NOMO-1 (cell line): ENCODE results near the gene VCAN.
"Not testable (repeated sequence)": the region's sequence is repeated elsewhere in the genome, so short reads cannot be mapped to it uniquely, and the experiment has no call there.

Experiments used
- DNase-seq, 2 experiments: peaks; one replicate each; lab custom pipeline; 2025; ENCODE audit not compliant: unreplicated experiment in 2 of 2; lab: John Stamatoyannopoulos, UW

Gene VCAN

DNA sequence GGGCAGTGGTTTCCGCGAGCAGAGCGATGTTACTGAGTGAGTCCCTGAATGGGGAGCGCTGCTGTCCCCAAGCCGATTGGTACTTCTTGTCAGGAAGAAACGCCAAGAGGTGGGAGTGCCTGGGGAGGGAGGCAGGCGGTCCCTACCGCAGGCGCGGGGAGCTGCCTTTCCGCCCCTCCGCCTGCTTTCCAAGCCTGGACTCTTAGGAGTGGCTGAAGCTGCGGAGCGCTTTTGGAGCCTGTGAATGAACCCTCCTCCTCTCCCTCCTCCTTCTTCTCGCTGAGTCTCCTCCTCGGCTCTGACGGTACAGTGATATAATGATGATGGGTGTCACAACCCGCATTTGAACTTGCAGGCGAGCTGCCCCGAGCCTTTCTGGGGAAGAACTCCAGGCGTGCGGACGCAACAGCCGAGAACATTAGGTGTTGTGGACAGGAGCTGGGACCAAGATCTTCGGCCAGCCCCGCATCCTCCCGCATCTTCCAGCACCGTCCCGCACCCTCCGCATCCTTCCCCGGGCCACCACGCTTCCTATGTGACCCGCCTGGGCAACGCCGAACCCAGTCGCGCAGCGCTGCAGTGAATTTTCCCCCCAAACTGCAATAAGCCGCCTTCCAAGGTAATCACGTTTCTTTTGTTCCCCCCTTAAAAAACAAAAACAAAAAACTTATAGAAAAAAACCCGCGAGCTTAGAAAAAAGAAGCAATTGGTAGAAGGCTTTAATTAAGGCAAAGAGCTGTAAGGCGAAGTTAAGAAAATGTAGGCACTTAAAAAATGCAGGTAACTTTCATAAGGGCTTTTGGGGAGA, at the start of gene VCAN:
Gene VCAN (plus strand): TSS at position 340 of the 808 bp plus-strand sequence. CDS start 11,775 bp downstream, outside the sequence.
- peak; percentile 53 to 78 for DNase-seq

- DNase-seq, result no peak
These were observed 49.3 kb upstream of the VCAN start for GRCh38 chr5:83422284-83422683.

- no peak for DNase-seq
These were observed 44.7 kb upstream of the VCAN start for GRCh38 chr5:83426855-83427254.

DNA sequence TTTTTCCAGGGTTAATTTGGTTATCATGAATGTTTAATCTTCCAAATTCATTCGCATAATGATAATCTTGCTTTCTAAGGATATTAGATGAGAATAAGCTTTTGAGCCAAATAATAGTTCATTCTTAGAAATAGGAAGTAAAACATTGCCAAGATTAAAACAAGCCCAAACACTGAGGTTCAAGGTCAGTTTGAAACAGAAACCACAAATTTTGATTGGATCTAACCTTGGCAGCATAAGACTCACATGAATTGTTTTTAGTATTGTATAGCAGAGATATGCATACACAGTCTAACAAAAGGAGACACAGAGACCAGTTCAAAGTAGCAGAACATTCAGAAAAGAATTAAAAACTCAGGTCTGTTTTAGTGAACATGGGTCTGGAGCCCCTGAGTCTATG, 43.4 kb upstream of the VCAN start:
- DNase-seq, result no peak

GRCh38 chr5:83428890-83429289, 42.7 kb upstream of the VCAN start:
- DNase-seq, result no peak

DNA sequence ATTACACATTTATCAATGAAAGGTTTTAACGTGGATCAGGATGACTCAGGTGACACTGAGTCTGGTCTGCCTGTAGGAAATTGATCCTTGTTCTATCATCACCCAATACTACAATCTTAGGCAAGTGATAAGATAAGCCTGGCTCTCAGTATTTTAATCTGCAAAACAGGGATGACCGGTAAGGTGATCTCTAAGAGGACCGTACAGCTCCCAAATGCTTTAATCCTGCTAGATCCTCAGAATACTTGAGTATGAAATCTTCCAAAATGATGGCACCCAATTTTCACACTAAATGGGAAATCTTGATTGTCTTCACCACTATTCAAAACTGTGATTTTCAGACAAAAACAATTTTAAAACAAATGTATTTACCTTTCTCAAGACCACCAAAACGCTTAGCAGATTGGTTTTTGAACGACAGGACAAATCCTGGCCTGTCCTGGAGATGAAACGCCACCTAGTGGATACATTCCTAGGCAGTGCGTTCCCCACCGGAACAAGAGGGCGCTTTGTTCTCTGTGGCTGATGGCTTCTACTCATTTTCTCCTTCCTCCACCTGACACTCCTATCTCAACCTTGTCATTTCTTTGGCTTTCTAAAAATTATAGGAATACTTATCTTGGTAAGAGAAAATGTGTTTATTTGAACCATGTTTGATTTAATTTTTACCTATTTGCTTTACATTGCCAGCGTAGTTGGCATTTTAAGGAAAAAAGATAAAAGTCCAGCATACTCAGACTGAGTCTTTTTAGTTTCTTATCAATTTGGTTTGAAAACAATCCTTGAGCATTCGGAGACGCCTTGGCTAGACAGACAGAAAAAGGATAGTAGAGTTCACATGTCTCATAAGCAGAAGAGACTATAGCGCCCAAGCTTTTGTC, 41.2 kb upstream of the VCAN start:
- peak; percentile 20 to 40 for DNase-seq

GRCh38 chr5:83433891-83434290, 37.7 kb upstream of the VCAN start:
- no peak for DNase-seq

GRCh38 chr5:83434946-83435345, 36.6 kb upstream of the VCAN start:
- no peak for DNase-seq

DNA sequence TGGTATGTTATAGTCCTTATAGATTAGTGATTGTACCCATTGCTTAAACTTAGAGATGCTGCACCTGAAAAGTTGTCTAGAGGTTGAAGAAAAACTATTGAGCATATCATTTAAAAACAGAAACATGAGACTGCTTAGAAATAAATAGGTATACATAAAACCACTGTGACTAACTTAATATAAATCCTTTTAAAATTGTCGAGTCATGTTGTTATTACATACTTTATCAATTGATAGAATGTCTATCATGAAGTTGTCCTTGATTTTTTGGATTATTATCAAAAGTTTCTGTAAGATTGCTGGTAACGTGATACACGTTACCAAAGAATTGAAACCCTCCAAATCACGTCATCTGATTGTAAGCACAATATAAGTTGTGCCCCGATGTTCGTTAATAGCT, 35.3 kb upstream of the VCAN start:
- no peak for DNase-seq

DNA sequence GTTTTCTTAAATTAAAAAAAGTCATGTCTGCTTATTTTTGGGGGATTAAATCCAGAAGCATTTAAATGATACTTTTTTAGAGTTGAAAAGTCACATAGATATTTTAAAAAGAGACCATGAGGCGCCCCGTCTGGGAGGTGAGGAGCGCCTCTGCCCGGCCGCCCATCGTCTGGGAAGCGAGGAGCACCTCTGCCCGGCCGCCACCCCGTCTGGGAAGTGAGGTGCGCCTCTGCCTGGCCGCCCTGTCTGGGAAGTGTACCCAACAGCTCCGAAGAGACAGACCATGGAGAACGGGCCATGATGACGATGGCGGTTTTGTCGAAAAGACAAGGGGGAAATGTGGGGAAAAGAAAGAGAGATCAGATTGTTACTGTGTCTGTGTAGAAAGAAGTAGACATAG, 33.8 kb upstream of the VCAN start:
- DNase-seq, result not testable (repeated sequence)

- DNase-seq, result no peak
These were observed 30.7 kb upstream of the VCAN start for GRCh38 chr5:83440826-83441225.

DNA sequence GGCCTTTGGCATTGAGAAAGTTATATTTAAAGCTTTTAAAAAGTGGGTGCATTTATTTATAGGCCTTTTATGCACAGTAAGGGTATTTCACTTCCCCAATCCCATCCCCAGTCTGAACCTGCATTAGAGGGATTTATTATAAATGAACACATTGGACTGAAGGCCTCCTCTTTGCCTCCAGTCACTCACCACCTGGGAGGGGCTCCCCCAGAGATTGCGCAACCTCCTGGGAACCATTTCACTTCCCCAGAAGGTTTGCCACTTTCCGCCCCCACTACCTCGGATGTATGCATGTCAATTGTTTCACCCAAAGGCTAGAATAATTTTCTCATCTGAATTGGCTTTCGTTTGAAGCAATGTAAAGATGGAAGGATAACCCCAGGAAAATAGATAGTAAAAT, 29.8 kb upstream of the VCAN start:
- DNase-seq, result peak; percentile 61 to 67

GRCh38 chr5:83443534-83443933, 28.0 kb upstream of the VCAN start:
- DNase-seq, result no peak

- no peak for DNase-seq
These were observed 27.1 kb upstream of the VCAN start for GRCh38 chr5:83444445-83444844.

DNA sequence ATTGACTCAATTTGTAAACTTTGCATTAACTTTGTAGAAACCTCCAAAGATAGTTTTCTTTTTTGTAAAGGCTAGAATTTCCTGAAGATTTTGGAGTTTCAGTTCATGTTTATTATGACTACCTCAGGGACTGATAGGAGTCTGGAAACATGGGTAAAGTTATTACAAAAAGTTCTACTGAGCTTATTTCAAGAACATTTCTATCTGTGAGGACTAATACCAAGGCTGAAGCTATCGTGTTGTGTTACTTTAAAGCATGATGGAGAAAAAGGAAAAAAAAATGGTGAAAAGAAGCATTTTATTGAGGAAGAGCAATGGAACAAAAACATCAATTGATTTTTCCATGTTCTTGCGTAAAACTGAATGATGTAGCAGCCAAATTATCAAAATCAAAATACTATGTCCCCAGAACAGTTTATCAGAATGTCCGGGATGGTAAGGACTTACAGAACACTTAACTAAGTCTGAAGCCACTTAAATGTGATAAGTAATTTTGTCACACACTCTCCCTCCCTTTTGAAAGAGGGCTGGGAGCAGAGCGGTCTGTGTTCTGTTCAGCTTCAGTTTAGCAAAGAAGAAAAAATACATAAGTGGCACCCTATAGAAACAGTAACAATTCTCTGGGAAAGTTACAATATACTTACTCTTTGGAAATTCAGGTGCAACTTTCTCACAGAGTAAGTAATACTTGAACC, 25.1 kb upstream of the VCAN start:
- no peak for DNase-seq

GRCh38 chr5:83447533-83447932, 24.0 kb upstream of the VCAN start:
- no peak for DNase-seq

DNA sequence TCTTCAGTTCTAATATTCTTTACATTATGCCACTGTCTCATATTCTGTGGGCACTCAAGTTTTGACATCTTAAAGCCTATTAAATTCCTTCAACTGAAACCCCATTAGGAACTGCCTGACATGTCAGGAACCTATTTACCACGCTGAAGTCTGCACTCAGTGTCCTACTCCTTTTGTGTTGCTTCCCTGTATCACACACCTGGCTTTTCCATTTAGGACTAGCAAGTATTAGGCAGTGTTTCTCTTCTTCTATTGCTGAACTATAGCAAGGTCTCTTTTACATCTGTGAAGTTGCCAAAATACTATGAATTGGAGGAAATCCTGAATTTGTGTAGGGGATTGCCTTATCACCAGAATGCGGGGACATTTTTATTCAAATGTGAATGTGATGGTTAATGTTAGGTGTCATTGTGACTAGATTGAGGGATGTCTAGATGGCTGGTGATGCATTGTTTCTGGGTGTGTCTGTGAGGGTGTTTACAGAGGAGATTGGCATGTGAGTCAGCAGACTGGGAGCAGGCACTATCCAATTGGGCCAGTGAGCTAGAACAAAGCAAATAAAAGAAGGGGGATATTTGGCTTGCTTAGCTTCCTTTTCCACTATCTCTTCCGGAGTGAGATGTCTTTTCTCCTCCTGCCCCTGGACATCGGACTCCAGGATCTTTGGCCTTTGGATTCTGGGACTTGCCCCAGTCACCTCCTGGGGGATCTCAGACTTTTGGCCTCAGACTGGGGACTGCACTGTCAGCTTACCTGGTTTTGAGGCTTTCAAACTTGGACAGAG, 21.2 kb upstream of the VCAN start:
- no peak for DNase-seq

DNA sequence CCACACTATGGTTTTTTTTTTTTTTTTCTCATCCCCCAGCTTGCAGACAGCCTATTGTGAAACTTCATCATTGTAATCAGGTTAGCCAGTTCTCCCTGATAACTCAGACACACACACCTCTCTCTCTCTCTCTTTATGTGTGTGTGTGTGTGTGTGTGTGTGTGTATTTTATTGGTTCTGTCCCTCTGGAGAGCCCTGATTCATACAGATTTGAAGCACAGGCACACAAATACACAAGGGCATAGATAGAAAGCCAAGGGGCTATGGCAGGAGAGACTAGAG, 20.6 kb upstream of the VCAN start:
- DNase-seq, result no peak

DNA sequence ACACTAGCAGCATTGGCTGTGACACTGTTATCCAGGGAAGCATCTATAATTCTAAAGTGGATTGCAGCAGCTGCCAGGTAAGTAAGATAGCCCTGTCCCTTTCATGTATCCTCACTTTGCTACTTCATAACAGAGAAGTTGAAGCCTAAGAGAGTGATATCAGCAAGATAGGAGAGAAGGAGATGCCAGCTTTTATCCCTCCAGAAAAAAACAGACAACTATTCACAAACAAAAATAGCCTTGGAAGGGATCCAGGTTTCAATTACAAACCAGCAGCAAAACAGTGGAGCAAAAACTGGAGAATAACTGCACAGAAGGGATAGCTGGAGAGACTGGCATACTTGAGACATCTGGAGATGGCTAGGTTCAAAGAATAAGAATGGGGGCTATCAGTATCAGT, 19.6 kb upstream of the VCAN start:
- DNase-seq, result no peak

DNA sequence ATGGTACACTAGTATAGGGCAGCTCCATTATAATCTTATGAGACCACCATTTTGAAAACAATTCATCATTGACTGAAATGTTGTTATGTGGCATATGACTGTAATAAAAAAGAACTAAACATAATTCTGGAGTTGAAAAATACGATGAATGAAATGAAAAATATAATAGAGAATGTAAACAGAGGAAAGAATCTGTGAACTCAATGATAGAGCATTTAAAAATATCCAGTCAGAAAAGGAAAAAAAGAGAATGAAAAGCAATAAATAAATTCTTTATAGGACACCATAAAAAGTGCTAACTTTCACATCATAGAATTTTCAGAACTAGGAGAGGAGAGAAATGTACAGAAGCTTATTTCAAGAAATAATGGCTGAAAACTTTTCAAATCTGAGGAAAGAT, 17.6 kb upstream of the VCAN start:
- DNase-seq, result no peak

- no peak for DNase-seq
These were observed 7.3 kb upstream of the VCAN start for GRCh38 chr5:83464261-83464660.
